Fibroblast of skin of right biceps (primary cell): ENCODE data around the gene MYH6.
"Not testable (repeated sequence)": the region's sequence is repeated elsewhere in the genome, so short reads cannot be mapped to it uniquely, and the experiment has no call there.

Source experiments
- DNase-seq: peaks from one replicate; pipeline ENCODE4 v3.0.0-alpha.2; 2013

Gene MYH6

DNA sequence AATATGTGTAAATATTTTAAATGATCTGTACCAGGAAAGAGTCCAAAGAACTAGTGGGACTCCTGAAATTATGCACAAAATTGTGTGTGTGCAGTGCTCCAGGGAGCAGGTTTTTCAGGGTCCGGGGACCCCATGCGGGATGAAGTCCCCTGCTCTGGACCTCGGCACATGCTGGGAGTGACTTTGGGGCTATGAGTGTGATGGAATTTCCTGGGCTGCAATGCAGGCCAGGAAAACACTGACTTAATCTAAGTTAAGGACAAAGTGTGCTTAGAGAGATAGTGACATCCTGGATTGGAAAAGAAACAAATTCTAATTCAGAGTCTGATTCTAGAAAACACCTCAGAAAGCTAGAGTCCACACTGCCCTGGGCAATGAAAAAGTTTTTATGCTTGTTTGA, 6.2 kb upstream of the MYH6 start:
- DNase-seq: no peak

DNA sequence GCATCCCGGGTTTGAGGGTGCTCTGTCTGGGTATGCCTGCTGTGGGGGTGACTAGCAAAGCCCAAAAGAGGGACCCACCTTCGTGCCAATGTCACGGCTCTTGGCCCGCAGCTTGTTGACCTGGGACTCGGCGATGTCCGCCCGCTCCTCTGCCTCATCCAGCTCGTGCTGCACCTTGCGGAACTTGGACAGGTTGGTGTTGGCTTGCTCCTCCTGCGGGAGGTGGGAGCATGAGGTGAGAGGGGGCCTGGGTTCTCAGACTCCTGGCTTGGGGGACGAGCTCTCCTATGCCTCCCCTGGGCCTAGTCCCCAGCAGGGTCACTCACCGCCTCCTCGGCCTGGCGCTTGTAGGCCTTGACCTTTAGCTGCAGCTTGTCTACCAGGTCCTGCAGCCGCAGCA, 5.6 kb upstream of the MYH6 start:
- DNase-seq: no peak

DNA sequence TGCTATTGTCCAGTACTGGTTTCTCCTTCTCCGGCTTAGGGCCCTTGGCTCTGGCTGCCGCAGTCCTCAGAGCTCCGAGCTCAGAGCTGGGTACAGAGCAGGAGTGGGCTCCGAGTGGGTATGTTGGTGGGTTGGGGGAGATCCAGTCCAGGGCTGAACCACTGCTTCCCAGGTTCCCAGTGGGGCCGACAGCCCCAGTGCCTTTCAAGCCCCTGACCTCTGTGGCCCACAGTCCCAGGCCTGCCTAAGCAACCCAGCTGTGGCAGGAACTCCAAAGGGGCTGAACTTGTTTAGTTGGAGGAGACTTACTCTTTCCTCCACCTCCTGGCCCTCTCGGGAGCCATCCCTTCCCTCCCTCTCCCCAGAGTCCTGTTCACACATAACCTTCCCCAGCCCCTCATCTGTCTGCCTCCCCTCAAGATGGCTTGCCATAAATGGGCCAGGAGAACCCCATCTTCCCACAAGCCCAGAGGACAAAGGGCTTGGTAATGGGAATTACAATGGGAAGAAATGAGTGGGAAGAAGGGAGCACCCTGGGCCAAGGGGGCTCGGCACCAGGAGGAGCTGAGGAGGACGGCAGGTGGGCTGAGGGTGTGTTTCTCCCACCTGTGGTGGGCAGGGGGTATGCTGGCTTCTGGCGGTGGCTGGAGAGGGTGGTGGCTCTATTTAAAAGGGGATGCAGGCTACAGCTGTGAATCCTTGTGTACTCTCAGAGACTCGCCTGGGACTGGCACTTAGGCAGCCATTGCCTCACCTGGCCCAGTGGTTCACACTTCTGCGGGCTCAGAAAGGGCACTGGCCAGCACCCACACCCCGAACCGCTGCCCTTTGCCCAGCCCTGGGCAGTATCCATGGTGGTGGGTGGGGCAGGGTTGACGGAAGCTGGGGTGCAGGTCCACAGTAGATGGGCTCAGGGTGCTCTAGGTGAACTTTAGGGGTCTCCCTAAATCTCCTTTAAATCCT, 3.8 kb upstream of the MYH6 start:
- no peak for DNase-seq

DNA sequence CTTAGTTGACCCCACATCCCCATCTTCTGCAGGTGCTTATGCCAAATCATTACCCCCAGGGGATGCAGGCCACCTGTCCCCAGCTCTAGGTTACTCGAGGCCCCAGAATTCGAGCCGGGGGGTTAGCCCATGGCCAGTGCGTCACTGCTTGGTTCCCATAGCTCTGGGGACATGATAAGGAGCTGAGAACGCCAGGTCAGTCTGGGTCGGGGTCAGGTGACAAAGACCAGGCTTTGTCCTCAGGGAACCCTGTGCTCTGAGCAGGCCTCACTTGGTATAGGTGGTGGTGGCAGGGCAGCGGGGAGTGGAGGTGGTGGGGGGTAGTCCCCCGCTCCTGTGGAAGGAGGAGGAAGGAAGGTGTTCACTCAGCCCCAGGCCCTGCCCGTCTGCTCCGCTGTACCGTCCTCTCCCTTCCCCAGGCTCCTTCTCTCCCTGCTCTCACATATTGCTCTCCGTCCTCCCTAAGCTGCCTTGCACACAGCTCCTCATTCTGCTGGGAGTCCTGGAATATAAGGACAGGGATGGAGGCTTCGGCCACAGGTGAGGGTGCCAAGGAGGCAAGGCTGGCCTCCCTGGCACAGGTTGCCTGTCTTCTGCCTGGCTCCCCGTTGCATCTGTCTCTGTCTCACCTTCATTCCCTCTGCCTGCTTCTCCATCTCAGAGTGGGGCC, 2.0 kb upstream of the MYH6 start:
- DNase-seq: no peak

DNA sequence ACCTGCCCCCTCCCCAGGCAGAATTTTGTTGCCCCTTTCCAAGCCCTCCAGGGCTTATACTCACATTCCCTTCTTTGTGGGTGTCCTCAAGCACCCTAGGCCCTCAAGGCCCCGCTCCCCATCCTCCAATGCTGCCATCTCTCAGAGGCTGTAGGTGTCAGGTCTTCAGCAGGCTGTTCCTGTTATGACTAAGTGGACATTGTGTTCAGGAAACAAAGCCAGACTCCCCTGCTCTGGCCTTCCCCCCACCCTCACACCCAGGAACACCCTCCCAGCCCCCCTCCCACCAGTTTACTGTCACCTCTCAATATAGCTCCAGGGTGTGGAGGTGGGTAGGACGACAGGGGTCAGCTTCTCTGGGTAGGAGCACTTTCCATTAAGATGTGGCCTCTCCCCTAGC, 1.4 kb upstream of the MYH6 start:
- no peak for DNase-seq

DNA sequence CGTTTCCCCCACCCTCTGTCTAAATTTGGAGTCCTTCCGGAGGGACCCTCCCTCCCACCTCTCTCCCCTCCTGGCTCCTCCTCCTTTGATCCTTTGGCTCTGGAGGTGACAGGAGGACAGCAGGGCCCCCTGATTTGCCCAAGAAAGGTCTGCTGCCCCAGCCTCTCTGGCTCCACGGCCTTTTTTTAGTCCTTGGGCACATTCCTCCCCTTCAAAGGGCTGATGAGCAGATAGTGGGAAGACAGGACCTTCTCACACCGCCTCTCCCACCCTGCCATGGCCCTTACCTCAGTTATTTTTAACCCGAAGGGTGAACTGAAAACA, 196 bp upstream of the MYH6 start:
- DNase-seq: no peak

DNA sequence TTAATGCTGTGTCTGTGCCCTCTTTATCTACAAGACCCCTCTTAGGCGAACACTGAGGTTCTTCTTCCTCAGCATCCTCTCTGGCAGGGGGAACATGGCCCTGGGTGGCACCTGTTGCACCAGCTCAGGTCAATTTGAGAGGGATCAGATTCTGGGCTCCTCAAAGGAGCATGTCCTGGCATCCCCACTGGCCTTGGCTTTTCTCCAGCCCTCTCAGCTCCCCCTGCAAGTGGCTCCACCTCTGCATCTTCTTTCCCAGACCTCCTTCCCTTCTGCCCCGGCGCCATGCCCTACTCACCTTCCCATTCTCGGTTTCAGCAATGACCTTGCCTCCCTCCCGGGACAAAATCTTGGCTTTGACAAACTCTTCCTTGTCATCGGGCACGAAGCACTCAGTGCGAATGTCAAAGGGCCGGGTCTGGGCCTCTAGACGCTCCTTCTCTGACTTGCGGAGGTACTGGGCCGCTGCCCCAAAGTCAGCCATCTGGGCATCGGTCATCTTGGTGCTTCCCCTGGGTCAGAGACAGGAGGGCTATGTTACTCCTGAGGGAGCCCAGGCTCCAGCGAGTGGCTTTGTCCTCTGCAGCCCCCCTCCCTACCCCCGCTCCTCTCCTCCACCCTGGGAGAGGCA, 1.2 kb downstream of the MYH6 start:
- DNase-seq: no peak

DNA sequence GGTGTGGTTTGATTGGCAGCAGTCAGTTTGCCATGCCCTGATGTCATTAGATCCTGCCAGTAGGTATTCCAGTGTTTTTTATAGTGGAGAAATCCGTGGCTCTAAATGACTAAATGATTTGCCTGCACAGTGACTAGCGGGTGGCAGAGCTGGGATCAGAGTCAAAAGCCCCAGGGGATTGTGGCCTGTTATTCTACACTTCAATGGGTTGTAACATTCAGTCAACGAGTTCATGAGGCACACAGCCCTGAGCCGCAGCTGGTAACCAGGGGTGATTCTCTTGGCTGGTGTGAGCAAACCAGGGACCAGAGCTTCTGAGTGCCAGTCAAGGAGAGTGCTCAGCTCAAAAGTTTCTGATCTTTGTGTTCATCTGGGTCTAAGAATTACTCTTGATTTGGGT, 1.8 kb downstream of the MYH6 start:
- no peak for DNase-seq

DNA sequence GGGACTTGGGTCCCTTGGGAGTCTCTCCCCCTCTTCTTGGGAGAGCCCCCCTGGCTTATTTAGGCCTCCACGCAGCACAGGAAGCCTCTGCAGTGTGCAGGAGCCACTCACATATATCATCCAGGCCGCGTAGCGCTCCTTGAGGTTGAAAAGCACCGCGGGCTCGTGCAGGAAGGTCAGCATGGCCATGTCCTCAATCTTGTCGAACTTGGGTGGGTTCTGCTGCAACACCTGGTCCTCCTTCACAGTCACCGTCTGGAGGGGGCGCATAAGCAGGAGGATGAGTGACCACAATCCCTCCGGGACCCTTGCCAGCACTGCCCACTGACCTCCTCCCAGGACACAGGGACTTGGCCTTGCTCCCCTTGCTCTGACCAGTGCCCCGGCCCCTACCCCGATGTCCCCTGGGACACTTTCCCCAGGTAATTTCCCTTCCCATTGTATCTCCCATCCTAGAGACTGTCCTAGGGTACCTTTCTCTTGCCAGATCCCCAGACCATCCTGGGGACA, 2.5 kb downstream of the MYH6 start:
- no peak for DNase-seq

DNA sequence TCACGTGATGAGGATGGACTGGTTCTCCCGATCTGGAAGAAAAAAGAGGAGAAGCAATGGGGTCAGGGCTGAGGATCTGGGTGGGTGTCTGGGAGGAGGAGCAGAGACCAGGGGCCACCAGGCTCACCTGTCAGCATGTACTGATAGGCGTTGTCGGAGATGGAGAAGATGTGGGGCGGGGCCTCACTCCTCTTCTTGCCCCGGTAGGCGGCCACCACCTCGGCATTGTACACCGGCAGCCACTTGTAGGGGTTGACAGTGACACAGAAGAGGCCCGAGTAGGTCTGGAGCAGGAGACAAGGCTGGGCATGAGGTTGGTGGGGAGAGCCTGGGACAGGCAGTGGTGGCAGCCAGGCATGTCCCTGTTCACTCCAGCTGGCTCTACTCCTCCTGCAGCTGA, 3.0 kb downstream of the MYH6 start:
- DNase-seq: no peak

DNA sequence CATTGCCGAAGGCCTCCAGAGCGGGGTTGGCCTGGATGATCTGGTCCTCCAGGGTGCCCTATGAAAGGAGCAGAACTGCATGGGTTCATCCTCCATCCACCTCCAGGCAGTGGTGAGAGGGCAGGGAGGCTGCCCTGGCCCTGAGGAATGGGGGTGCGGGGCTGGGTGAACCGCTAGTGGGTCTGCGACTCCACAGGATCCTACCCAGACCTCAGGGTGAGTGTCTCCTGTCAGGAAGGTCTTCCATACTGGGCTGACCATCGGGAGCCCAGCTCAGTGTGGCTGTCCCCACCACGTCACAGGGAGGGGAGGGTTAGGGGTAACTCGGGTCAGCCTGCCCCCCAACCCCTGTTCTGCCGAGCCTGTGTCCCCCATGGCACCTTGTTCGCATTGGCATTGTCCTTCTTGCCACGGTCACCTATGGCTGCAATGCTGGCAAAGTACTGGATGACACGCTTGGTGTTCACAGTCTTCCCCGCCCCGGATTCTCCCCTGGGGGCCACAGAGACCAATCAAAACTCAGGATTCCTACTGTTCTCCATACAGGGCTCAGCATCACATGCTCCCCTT, 3.7 kb downstream of the MYH6 start:
- no peak for DNase-seq

DNA sequence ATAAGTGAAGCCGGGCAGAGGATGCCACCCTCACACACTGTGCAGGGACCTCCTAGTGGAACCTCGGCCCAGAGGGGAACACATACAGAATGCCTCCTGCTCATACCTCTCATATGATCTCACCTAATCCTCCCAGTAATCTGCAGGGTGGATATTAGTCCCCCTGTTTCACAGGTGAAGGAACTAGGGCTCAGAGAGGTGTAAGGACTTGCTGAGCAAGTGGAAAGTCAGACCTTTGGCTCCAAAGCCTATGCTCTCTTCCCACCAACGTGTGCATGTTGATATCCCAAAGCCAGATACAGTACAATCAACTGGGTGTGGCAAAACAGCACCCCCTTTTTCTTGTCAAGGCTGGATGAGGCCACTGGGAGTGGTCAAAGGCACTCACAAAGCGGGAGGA, 4.2 kb downstream of the MYH6 start:
- no peak for DNase-seq

DNA sequence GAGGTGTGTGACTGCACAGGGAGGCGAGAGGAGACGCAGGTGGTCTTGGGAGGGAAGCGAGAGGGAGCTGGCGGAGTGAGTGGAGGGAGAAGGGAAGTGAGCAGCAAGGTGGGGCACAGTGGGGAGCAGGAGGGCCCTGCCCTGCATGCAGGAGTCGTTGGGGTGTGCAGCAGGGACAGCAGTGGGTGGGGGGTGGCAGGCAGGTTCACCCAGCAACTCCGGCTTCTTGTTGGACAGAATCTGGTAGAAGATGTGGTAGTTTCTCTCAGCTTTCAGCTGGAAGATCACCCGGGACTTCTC, 5.0 kb downstream of the MYH6 start:
- DNase-seq: no peak

DNA sequence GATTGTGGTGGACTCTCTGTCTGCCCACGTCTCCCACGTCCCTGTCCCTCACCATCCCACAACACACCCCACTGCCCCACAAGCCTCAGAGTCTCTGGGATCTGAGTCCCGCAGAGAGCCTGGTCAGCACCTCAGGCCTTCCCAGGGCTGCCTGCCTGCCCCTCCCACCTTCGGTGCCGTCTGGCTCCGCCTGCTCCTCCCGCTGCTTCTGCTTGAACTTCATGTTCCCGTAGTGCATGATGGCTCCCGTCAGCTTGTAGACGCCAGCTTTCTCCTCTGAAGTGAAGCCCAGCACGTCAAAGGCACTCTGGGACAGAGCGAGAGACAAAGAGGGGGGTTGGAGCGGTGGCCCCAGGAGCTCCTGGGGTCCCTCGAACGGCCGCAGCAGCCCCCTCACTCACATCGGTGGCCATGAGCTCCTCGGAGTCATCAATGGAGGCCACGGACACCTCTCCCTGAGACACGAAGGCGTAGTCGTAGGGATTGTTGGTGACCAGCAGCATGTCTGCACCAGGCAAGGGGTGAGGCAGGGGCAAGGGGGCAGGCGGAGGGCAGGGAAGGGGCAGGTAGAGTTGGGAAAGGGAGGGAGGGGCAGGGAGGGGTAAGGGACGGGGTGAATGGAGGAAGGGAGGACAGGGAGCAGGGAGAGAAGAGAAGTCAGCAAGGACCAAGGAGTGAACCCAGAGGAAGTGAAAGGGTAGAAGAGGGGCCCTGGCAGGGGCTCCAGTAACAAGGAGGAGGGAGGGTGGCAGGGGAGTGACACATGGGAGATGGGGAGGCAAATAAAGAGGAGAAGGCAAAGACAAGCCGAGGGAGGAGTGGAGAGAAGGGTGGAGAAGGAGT, 5.6 kb downstream of the MYH6 start:
- no peak for DNase-seq

DNA sequence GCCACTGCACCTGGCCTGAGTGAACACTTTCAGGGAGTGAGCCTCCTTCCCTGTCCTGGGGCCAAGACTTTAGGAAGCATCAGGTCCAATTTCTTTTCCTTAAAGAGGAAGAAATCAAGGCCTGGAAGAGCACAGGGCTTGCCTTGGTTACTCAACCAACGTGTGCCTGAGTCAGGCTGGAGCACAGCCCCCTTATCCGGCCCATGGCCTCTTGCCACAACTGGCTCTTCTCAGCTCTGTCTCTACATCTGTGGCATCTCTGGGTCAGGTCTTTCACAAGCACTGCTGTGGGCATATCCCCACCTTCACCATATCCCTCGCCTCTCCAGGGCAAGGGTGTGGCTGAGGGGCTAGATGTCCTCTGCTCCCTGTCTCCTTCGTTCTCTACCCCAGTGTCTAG, 6.8 kb downstream of the MYH6 start:
- DNase-seq: no peak

DNA sequence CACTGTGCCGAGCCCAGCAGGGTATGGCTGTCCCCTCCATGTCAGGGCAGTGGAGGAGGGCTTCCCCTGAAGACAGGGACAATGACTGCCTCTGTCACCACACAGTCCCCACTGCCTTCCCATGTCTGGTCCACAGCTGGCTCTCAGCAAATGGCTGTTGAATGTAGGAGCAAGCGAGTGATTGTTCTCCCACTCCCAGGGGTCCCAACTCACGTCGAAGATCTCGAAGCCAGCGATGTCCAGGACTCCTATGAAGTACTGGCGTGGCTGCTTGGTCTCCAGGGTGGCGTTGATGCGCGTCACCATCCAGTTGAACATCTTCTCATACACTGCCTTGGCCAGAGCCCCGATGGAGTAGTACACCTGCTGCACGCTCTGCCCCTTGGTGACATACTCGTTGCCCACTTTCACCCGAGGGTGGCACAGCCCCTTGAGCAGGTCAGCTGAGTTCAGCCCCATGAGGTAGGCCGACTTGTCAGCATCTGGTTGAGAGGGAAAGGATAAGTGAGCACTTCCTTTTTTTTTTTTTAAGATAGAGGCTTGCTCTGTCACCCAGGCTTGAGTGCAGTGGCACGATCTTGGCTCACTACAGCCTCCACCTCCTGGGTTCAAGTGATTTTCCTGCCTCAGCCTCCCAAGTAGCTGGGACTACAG, 7.5 kb downstream of the MYH6 start:
- DNase-seq: not testable (repeated sequence)

DNA sequence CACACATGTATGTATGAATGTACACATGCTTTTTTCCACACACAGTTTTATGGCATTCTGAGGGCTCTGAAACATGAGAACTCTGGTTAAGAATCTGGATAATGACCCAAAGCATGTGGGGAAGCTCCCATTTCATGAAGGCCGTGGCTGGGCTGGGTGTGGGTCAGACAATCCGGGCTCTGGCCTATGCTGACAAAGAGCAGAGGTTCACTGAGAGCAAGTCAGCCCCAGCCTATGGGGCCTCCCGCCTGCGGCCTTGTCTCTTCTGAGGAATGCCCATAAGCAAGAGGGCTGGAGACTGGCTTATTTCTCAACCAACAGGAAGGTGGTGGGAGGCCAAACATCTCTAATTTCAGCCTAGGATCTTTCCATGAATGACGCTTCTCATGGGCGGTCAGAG, 8.5 kb downstream of the MYH6 start:
- DNase-seq: no peak

DNA sequence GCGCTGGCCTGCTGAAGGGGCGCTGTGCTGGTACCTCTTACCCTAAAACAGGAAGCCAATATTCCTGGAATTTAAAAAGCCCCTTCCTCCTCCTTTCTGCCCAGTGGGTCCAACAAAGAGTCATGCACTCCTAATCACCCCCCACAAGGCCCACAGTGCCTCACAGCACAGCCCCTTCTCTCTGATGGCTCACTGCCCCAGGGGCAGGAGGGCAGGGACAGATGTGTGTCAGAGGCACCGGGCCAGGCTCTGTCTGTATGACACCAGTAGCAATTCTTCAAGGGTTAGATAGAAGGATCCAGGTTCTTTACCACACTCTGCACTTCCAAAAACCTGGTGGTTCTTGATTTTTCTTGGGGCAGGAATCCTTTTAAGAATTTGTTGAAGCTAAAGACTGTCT, 8.9 kb downstream of the MYH6 start:
- no peak for DNase-seq

DNA sequence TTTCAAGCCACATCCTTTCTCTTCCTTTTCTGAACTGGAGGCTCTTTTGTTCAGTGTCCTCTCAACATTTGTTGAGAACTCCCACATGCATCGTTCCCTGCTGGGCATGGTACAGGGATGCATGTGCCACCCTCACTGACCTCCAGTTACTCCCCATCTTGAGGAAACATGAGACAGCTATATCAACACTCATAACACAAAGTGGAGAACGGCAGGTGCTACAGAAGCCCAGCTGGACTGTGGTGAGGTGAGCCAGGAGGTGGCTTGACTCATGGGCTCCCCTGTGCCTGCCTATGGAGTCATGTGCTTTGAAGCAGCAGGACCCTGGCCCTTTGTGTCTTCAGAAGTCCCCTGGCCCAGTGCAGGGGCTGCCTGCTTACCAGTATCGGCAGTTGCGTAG, 9.7 kb downstream of the MYH6 start:
- DNase-seq: no peak

DNA sequence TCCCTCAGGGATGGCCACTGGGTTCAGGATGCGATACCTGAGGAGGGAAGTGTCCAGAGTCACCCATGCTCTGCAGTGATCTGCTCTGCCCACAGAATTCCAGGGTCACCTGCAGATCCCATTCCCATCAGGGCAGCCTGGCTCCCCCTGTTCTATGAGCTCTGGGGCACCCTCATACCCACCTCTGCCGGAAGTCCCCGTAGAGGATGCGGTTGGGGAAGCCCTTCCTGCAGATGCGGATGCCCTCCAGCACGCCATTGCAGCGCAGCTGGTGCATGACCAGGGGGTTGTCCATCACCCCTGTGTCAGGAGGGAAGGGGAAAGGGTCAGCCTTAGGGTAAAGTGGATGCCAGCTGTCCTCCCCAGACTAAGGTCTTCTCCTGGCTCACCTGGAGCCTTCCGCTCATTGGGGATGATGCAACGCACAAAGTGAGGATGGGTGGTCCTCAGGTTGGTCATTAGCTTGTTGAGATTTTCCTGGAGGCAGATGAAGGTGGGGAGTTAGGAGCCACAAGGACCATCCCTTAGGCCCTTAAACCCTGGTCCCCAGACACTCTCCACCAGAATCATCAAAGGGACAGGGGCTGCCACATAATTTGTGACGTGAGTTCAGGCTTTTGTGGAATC, 11.2 kb downstream of the MYH6 start:
- DNase-seq: no peak

DNA sequence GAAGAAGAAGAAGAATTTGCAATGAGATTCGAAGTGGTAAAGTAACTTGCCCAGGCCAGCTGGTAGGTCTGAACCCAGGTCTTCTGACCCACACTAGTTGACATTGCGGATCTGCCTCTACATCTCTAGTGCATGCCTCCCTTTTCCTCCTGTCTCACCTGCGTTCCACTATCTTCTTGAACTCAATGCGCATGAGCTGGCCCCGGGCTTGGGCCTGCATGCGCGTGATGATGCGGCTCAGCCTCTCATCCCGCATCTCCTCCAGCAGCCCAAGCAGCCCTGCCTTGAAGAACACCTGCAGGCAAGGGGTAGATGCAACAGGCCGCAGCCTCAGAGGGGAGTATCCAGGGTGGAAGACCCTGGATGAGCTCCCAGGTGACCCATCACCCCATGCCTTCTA, 11.9 kb downstream of the MYH6 start:
- DNase-seq: no peak

DNA sequence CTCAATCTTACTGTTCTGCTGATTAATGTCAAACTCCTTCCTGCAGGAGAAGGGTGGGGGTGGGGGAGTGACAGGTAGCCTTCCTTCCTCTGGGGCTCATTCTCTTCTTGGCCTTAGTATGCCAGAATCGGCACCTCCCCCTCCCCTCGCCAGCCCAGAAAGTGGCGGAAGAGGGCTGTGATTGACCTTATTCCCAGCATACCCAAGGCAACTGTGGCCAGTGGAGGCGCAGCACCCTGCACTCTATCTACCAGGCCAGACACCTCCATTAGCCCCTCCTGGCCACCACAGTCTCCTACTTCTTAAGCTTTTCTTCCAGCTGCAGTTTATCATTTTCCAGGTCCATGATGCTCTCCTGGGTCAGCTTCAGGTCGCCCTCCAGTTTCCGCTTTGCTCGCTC, 15.5 kb downstream of the MYH6 start:
- DNase-seq: no peak
